NT2/D1 (cell line): ENCODE measurements around the gene UGT2A1.

ENCODE experiments used
- DNase-seq: peaks from one replicate; pipeline ENCODE4 v3.0.0-alpha.2; 2011; ENCODE audit warnings: low read depth, low spot score
- H3K27me3 ChIP-seq: 2 replicates; pipeline ENCODE4 v1.6.0; 2011; ENCODE audit warnings: mild to moderate bottlenecking; ENCODE audit not compliant: insufficient read length, insufficient read depth
- H3K36me3 ChIP-seq: 2 replicates; pipeline ENCODE4 v1.6.1; 2011; ENCODE audit warnings: mild to moderate bottlenecking, low read length, mixed read lengths; ENCODE audit not compliant: insufficient read depth, insufficient read length
- H3K4me1 ChIP-seq: 2 replicates; pipeline ENCODE4 v1.5.1; 2011; ENCODE audit not compliant: insufficient read depth, insufficient read length
- H3K4me3 ChIP-seq: 2 replicates; pipeline ENCODE4 v1.5.1; 2011; ENCODE audit warnings: low read depth; ENCODE audit not compliant: insufficient read length
- H3K9ac ChIP-seq: 2 replicates; pipeline ENCODE4 v1.6.0; 2011; ENCODE audit warnings: low read depth; ENCODE audit not compliant: insufficient read length
- H3K9me3 ChIP-seq: 2 replicates; pipeline ENCODE4 v1.5.1; 2011; ENCODE audit warnings: mild to moderate bottlenecking, low read length; ENCODE audit not compliant: insufficient read depth
- SUZ12 ChIP-seq: IDR thresholded peaks from 2 replicates; pipeline ENCODE4 v1.6.1; 2011; ENCODE audit not compliant: insufficient read length, insufficient read depth; ENCODE audit errors: extremely low read depth
- YY1 ChIP-seq: IDR thresholded peaks from 2 replicates; pipeline ENCODE4 v1.6.1; 2011; ENCODE audit not compliant: insufficient read length, insufficient read depth
- ZNF274 ChIP-seq: IDR thresholded peaks from 2 replicates; pipeline ENCODE4 v1.6.1; 2011; ENCODE audit warnings: mild to moderate bottlenecking, low read depth, low read length

UGT2A1 gene

GRCh38 chr4:69658133-69658532, 5.1 kb upstream of the UGT2A1 start:
- no peak for DNase-seq
- H3K36me3 ChIP-seq, result no peaks in the 10 kb centered on the region
- no peaks in the 10 kb centered on the region for H3K27me3 ChIP-seq

DNA sequence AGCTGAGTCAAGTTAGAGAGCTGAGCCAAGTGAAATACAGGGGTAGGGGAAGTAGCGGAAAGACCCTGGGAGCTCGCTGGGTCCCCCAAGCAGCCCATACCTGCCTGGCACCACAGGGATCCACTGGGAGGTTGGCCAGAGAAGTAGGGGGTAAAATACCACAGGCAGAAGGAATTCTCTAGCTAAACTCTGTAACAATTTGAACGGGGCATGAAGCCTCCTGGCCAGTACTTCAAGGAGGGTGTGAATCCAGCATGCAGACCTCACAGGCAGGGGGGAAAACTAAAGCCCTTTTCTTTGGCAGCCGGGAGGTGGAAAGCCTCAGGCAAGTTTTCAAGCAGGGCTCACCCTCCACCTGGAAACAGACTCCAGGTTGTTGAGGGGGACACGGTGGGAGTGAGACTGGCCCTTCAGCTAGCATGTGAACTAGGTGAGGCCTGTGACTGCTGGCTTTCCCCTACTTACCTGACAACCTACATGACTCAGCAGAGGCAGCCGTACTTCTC, 3.7 kb upstream of the UGT2A1 start:
- H3K9ac ChIP-seq, result no peak overlapping the region
- H3K4me1 ChIP-seq, result no peaks in the 10 kb centered on the region
- H3K36me3 ChIP-seq, result no peaks in the 10 kb centered on the region
- no peak overlapping the region for H3K4me3 ChIP-seq
- TF ChIP-seq ZNF274 (no peak), YY1 (no peak), SUZ12 (no peak)
- H3K27me3 ChIP-seq, result no peaks in the 10 kb centered on the region
- peaks cover 7% of the 10 kb centered on the region; the same call in 1 of the 2 replicates for H3K9me3 ChIP-seq
- DNase-seq, result no peak

More at GRCh38 chr4:69658133-69658532, 5.1 kb upstream of the UGT2A1 start:
- H3K4me3 ChIP-seq, result no peak overlapping the region
- no peak overlapping the region for H3K9ac ChIP-seq
- peaks cover 7% of the 10 kb centered on the region; the same call in 1 of the 2 replicates for H3K9me3 ChIP-seq
- no peaks in the 10 kb centered on the region for H3K4me1 ChIP-seq
- TF ChIP-seq YY1 (no peak), ZNF274 (no peak), SUZ12 (no peak)

DNA sequence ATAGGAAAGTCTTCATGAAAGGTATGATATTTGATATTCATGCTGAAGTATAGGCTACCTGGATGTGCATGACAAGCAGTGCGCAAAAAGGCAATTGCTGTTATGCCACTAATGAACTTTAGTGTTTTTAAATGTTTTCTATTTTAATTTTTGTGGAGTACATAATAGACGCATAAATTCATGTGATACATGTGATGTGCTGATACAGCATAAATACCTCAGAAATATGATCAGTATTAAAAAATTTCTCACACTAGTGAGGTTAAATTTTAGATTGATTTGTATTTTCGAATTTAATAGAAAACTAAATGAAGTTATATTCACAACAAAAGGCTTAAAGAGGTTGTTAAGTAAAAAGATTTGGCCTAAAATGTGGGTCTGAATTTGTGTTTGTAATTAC, 2.2 kb downstream of the UGT2A1 start:
- no peak overlapping the region for H3K9ac ChIP-seq
- no peaks in the 10 kb centered on the region for H3K9me3 ChIP-seq
- TF ChIP-seq YY1, result no peak
- no peak for TF ChIP-seq SUZ12
- no peak for TF ChIP-seq ZNF274
- no peak for DNase-seq
- no peaks in the 10 kb centered on the region for H3K27me3 ChIP-seq
- H3K4me1 ChIP-seq, result no peaks in the 10 kb centered on the region
- no peak overlapping the region for H3K4me3 ChIP-seq
- no peaks in the 10 kb centered on the region for H3K36me3 ChIP-seq

GRCh38 chr4:69649629-69650028, 3.4 kb downstream of the UGT2A1 start:
- Histone ChIP-seq H3K4me1 (no peaks in the 10 kb centered on the region), H3K36me3 (no peaks in the 10 kb centered on the region), H3K9ac (no peak overlapping the region), H3K4me3 (no peak overlapping the region), H3K9me3 (no peaks in the 10 kb centered on the region), H3K27me3 (no peaks in the 10 kb centered on the region)
- no peak for DNase-seq
- TF ChIP-seq YY1 (no peak), SUZ12 (no peak), ZNF274 (no peak)

GRCh38 chr4:69649207-69649606, 3.8 kb downstream of the UGT2A1 start:
- H3K27me3 ChIP-seq, result no peaks in the 10 kb centered on the region
- no peak overlapping the region for H3K4me3 ChIP-seq
- TF ChIP-seq ZNF274 (no peak), YY1 (no peak), SUZ12 (no peak)
- no peak for DNase-seq
- H3K9ac ChIP-seq, result no peak overlapping the region
- no peaks in the 10 kb centered on the region for H3K9me3 ChIP-seq
- H3K36me3 ChIP-seq, result no peaks in the 10 kb centered on the region
- H3K4me1 ChIP-seq, result no peaks in the 10 kb centered on the region

GRCh38 chr4:69642961-69643360, 10.1 kb downstream of the UGT2A1 start:
- no peaks in the 10 kb centered on the region for H3K9me3 ChIP-seq
- DNase-seq, result no peak
- no peak overlapping the region for H3K9ac ChIP-seq
- H3K27me3 ChIP-seq, result no peaks in the 10 kb centered on the region
- TF ChIP-seq ZNF274 (no peak), YY1 (no peak), SUZ12 (no peak)
- no peaks in the 10 kb centered on the region for H3K36me3 ChIP-seq
- H3K4me3 ChIP-seq, result no peak overlapping the region
- no peaks in the 10 kb centered on the region for H3K4me1 ChIP-seq

DNA sequence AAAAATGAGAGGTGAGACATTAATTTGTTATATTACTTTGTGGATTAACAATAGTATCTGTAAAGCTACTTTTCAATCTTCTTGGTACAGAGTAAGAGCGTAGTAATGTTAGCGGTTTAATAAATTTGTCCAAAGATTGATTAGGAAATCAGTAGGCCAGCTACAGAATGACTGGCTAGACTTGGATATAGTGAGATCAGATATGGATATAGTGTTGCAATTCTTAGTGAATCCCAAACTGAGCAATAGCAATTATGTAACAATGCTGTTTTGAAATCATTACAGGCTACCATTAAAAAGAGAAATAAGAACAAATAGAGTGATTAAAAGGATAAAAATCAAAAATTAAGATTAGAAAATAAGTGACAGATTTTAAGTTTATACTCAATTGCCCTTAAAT, 12.8 kb downstream of the UGT2A1 start:
- Histone ChIP-seq H3K9me3 (no peaks in the 10 kb centered on the region), H3K4me1 (no peaks in the 10 kb centered on the region), H3K36me3 (no peaks in the 10 kb centered on the region), H3K27me3 (no peaks in the 10 kb centered on the region), H3K4me3 (no peak overlapping the region), H3K9ac (no peak overlapping the region)
- DNase-seq, result no peak
- TF ChIP-seq ZNF274 (no peak), YY1 (no peak), SUZ12 (no peak)
